GM18498 (cell line): ENCODE data around the gene ZNF442.
"Not testable (repeated sequence)": the region's sequence is repeated elsewhere in the genome, so short reads cannot be mapped to it uniquely, and the experiment has no call there.

ENCODE experiments used
- ATAC-seq: cut with Tn5 transposase; IDR thresholded peaks from one replicate; pipeline ENCODE4 v1.9.1; 2021; ENCODE audit warnings: mild to moderate bottlenecking, moderate library complexity; ENCODE audit not compliant: unreplicated experiment

ZNF442 gene

GRCh38 chr19:12365236-12366162 is at the start of gene ZNF442:
Gene ZNF442, minus strand, starts transcription at chr19:12365683. Its CDS starts 2,052 bp downstream, at chr19:12363631.
- ATAC-seq, result peak; percentile 95

- no peak for ATAC-seq
Measured at GRCh38 chr19:12411893-12412292, 46.4 kb upstream of the ZNF442 start.

DNA sequence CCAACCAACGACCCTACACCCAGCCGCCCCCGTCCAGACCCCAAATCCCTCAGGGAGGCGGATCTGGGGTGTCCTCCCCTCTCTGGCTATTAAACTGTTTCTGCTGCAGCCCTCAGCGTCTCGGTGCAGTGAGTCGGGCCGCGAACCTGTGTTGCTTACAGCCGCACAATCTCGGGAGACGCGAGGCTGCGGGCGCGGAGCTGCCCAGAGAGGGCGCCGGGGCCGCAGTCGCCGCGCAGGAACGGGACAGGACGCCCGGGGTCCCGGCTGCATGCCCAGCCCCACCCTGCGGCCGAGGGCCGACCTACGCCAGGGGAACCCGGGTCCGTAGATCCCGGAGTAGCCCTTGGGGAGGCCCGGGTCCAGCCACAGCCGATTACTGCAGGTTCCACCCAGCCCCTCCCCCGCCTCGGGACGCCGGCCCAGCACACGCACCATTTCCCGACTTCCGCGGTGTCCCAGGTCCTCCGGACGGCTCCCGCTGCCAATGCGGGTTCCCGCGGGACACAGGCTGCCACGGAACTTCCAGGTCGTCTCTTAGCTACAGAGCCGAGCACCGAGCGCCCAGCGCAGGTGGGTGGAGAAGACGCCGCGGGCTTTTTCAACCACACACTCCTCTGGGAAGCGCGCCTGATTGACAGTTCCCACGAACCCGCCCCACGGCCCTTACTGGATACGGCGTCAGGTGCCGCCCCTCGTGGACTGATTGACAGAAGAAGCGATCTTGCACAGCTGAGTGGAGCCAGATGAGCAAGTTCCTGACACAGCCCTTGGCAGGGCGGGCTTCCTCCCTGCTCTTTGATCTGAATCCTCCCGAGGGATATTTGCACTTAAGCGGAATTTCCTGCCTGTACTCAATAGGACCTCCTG is 35.4 kb upstream of the ZNF442 start, which contains the start of gene ZNF799:
Gene ZNF799 (minus strand): TSS at position 639 of the 870 bp plus-strand sequence. CDS start 201 bp downstream, at position 438.
- ATAC-seq, result peak; percentile 91

- ATAC-seq, result peak; percentile 39
Measured at GRCh38 chr19:12399901-12400632, 34.6 kb upstream of the ZNF442 start.

GRCh38 chr19:12391148-12391547 is 25.7 kb upstream of the ZNF442 start:
- ATAC-seq, result not testable (repeated sequence)

- not testable (repeated sequence) for ATAC-seq
Measured at GRCh38 chr19:12386365-12386764, 20.9 kb upstream of the ZNF442 start.

GRCh38 chr19:12380444-12380737 is 14.9 kb upstream of the ZNF442 start:
- no peak for ATAC-seq

DNA sequence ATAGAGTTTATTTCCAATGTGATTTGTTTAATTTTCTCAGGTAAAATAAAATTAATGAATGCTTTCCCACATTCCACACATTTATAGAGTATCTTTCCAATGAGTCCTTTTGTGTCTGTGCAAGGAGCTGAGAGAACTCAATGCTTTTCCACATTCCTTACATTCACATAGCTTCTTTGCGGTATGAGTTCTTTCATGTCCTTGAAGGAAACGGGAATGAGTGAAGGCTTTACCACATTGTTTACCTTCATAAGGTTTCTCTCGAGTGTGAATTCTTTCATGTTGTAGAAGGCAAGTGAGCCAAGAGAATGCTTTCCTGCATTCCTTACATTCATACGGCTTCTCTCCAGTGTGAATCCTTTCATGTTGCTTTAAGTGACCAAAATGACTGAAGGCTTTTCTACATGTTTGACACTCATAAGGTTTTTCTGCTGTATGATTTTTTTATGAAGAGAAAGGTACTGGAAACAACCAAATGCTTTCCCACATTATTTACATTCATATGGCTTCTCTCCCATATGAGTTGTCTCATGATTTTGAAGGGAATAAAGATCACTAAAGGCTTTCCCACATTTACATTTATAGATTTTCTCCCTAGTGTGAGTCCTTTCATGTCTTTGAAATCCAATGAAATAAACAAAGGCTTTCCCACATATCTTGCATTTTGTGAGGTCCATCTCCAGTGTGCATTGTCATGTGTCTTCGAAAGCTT is 14.4 kb upstream of the ZNF442 start:
- no peak for ATAC-seq

- ATAC-seq, result no peak
Measured at GRCh38 chr19:12374026-12374425, 8.5 kb upstream of the ZNF442 start.

DNA sequence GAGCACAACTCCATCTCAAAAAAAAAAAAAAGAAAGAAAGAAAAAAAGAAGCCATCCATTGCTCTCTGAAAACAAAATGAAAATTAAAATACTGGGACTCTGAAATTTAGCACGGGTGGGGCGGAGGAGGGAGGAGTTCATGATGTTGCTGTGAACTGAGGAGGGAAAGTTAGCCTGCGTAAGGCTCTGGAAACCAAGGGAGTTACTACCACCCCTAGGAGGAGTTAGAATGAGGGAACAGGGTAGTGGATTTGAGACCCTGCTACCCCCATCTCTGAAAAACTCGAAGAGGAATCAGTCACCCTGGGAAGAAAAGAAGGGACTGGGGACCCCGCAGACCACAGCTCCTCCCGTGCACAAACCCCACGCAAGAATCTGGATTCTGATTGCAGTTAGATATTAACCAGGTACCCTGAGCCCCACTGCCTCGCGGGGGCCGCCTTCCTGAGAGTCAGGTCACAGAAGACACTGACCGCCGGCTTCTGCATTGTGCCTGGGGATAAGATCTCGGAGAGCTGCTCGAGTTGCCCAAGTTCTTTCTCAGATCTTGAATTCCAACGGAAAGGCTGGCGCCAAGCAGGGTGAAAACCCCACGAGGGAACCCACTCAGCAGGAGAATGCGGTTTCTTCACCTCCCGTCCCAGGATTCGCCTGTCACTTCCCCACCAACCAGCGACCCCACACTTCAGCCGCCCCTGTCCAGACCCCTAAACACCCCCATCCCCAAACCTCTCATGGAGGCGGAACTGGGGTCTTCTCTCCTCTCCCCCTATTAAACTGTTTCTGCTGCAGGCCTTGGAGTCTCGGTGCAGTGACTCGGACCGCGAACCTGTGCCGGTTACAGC is 870 bp downstream of the ZNF442 start:
- no peak for ATAC-seq

DNA sequence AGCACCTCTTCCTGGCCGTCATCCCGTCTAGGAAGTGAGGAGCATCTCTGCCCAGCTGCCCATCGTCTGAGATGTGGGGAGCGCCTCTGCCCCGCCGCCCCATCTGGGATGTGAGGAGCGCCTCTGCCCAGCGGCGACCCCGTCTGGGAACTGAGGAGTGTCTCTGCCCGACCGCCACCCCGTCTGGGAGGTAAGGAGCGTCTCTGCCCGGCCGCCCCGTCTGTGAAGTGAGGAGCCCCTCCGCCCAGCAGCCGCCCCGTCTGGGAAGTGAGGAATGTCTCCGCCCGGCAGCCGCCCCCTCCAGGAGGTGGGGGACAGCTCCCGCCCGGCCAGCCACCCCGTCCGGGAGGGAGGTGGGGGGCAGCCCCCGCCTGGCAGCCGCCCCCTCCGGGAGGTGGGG is 3.2 kb downstream of the ZNF442 start:
- ATAC-seq, result not testable (repeated sequence)

DNA sequence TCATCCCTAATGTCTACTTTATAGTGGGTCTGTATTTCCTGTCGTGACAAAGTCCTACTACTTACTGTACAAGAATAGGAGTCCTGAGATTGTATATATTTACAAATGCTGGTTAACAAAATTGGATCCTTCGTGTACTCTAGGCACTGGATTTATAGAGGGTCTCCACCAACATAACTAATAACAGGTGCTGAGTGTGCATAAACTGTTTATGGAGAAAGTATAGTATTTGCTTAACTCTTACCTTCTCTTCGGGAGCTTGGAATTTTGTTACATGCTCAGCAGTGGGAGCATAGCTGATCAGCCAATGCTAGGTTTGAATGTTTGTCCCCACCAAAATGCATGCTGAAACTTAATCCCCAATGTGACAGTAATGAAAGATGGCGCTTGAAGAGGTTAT is 12.1 kb downstream of the ZNF442 start:
- ATAC-seq, result no peak

GRCh38 chr19:12350890-12351197 is 14.6 kb downstream of the ZNF442 start:
- no peak for ATAC-seq

- ATAC-seq, result no peak
Measured at GRCh38 chr19:12350185-12350889, 15.1 kb downstream of the ZNF442 start.

GRCh38 chr19:12346896-12347295 is 18.6 kb downstream of the ZNF442 start:
- no peak for ATAC-seq

DNA sequence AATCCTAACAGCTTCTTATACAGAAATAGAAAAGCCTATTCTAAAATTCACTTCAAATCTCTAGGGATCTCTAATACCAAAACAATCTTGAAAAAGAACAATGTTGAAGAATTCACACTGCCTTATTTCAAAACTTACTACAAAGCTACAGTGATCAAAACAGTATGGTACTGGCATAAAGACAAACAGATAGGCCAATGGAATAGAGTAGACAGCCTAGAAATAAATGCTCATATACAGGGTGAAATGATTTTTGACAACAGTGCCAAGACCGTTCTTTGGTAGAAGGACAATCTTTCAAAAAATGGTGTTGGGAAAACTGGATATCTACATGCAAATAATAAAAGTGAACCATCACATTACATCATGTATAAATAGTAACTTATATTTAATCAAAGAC is 20.3 kb downstream of the ZNF442 start:
- no peak for ATAC-seq

DNA sequence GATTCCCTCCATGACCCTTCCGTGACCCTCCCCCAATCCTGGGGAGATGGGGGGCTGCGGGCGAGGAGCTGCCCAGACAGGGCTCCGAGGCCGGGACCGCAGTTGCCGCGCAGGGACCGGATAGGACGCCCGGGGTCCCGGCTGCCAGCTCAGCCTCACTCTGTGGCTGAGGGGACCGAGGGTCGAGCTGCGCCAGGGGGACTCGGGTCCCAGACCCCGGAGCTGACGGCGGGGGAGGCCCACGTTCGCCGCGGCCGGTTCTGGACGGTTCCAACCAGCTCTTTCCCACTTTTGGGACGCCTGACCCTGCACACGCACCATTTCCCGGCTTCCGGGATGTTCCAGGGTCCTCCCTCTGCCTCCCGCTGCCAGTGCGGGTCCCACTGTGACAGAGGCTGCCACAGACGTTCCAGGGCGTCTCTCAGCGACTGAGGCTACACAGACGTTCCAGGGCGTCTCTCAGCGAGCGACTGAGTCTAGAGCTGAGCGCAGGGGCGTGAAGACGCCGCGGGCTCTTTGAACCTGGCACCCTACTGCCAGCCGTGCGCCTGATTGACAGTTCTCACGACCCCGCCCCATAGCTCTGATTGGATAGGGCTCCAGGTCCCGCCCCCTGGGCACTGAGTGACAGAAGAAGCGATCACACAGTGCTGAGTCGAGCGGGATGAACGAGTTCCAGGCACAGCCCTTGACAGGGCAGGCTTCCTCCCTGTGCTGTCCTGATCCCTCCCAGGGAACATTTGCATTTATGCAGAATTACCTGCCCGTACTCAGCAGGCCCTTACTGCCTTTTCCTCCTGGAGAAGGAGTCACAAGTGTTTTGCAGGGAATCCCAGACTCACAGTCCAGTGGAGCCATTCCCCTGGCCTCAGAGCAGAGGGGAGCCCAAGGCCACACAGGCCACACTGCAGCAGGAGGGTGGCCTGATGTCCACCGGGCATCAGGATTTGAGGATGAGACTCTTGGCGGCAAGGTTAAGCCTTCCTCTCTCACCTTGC is 32.0 kb downstream of the ZNF442 start, which contains the start of gene ZNF563:
Gene ZNF563 (minus strand): TSS at position 472 of the 998 bp plus-strand sequence. CDS start 151 bp downstream, at position 321.
- ATAC-seq, result peak; percentile 93
